HG03565 (cell line): ENCODE data around the gene RPS6KB1.
"Not testable (repeated sequence)": the region's sequence is repeated elsewhere in the genome, so short reads cannot be mapped to it uniquely, and the experiment has no call there.

ENCODE experiments used
- ATAC-seq: cut with Tn5 transposase; IDR thresholded peaks from one replicate; pipeline ENCODE4 v1.9.1; 2021; ENCODE audit warnings: mild to moderate bottlenecking, moderate library complexity; ENCODE audit not compliant: unreplicated experiment

The RPS6KB1 gene

GRCh38 chr17:59933317-59933716 lies 40.4 kb downstream of the RPS6KB1 start:
- not testable (repeated sequence) for ATAC-seq

GRCh38 chr17:59940697-59941096 lies 47.8 kb downstream of the RPS6KB1 start:
- not testable (repeated sequence) for ATAC-seq

- no peak for ATAC-seq
These were observed 48.2 kb downstream of the RPS6KB1 start for GRCh38 chr17:59941131-59941530.

GRCh38 chr17:59946433-59946832 lies 53.5 kb downstream of the RPS6KB1 start:
- not testable (repeated sequence) for ATAC-seq

GRCh38 chr17:59947310-59947709 lies 54.4 kb downstream of the RPS6KB1 start:
- ATAC-seq: not testable (repeated sequence)

- ATAC-seq: no peak
These were observed 57.1 kb downstream of the RPS6KB1 start for GRCh38 chr17:59950049-59950448.

GRCh38 chr17:59954856-59955255 lies 61.9 kb downstream of the RPS6KB1 start:
- ATAC-seq: no peak

GRCh38 chr17:59959574-59959973 lies 66.7 kb downstream of the RPS6KB1 start:
- not testable (repeated sequence) for ATAC-seq

- no peak for ATAC-seq
These were observed 69.9 kb downstream of the RPS6KB1 start for GRCh38 chr17:59962739-59963318.

GRCh38 chr17:59963738-59964481 lies 71.0 kb downstream of the RPS6KB1 start:
- ATAC-seq: no peak

- ATAC-seq: no peak
These were observed 71.8 kb downstream of the RPS6KB1 start, which contains the start of gene RNFT1 for GRCh38 chr17:59964482-59965328. TSS of gene RNFT1 (minus strand) at chr17:59964740. CDS start at chr17:59964663, 77 bp downstream.

- not testable (repeated sequence) for ATAC-seq
These were observed 78.8 kb downstream of the RPS6KB1 start for GRCh38 chr17:59971771-59972170.

GRCh38 chr17:59972778-59973177 lies 79.9 kb downstream of the RPS6KB1 start:
- ATAC-seq: no peak

GRCh38 chr17:59973483-59973882 lies 80.6 kb downstream of the RPS6KB1 start:
- not testable (repeated sequence) for ATAC-seq

GRCh38 chr17:59975166-59975565 lies 82.2 kb downstream of the RPS6KB1 start:
- not testable (repeated sequence) for ATAC-seq

GRCh38 chr17:59996608-59997007 lies 103.7 kb downstream of the RPS6KB1 start:
- not testable (repeated sequence) for ATAC-seq
